Natural killer cell treated with Interleukin-12 subunit alpha and Interleukin-12 subunit beta and Interleukin-15 and Interleukin-18, amount 100 ng/mL, for 72 hours (primary cell): Measurements from ENCODE around the gene CRAT. TPM values are rescaled to one million over a fixed set of nuclear protein-coding genes. Genes with fewer than 3 reads are reported as not detected.
A peak's percentile ranks its signal among the peaks of the same experiment; 100 is the strongest.

Source experiments
- ATAC-seq, 2 donors: fragments of 150-1000 bp; cut with Tn5 transposase in 1 of 2; sonication (Bioruptor Pico), chemical (Tn5 transposase) in 1 of 2; 2 replicates each; pipeline ENCODE4 v1.10.0; 2021
- DNase-seq: peaks from one replicate; pipeline ENCODE4 v3.0.0; 2022; ENCODE audit warnings: low spot score
- H3K27ac Mint-ChIP-seq, 2 donors: 1 replicate in 1 of 2; 2 replicates in 1 of 2; pipeline ENCODE4 v1.8.0; 2022; ENCODE audit warnings: mixed read lengths in 2 of 2, mild to moderate bottlenecking in 1 of 2, moderate library complexity in 1 of 2
- H3K27me3 Mint-ChIP-seq, 2 donors: 1 replicate in 1 of 2; 2 replicates in 1 of 2; pipeline ENCODE4 v1.8.0; 2022; ENCODE audit warnings: mixed read lengths in 2 of 2
- H3K36me3 Mint-ChIP-seq: one replicate; pipeline ENCODE4 v1.8.0; 2022; ENCODE audit warnings: mixed read lengths
- H3K4me1 Mint-ChIP-seq, 2 donors: 1 replicate in 1 of 2; 2 replicates in 1 of 2; pipeline ENCODE4 v1.8.0; 2022; ENCODE audit warnings: low read depth in 2 of 2, mixed read lengths in 2 of 2, mild to moderate bottlenecking in 1 of 2
- H3K4me3 Mint-ChIP-seq: one replicate; pipeline ENCODE4 v1.8.0; 2022; ENCODE audit warnings: mixed read lengths
- H3K9me3 Mint-ChIP-seq: 2 replicates; pipeline ENCODE4 v1.8.0; 2022; ENCODE audit warnings: mixed read lengths
- total RNA-seq, 2 donors: library from RNA; stranded (reverse); gene quantifications; one replicate each; pipeline ENCODE4 v1.2.3, GENCODE V29; 2022

The CRAT gene
- total RNA-seq, 2 donors from 2014 or later, result 11.9 to 12.7 TPM

- Mint-ChIP-seq H3K4me3 (peak overlapping the region; percentile 95), H3K4me1 (peaks cover 14 to 25% of the 10 kb centered on the region in 2 donors), H3K27ac (peak overlapping the region in 1 of 2 donors; percentile 87), H3K9me3 (no peaks in the 10 kb centered on the region), H3K27me3 (no peaks in the 10 kb centered on the region), H3K36me3 (no peaks in the 10 kb centered on the region)
- DNase-seq (no peak), ATAC-seq (no peak)
Observed at GRCh38 chr9:129079829-129080228, 30.8 kb downstream of the CRAT start.

- ATAC-seq (no peak), DNase-seq (no peak)
- Mint-ChIP-seq H3K27ac (no peak overlapping the region), H3K9me3 (no peaks in the 10 kb centered on the region), H3K4me1 (peaks cover 12 to 25% of the 10 kb centered on the region in 2 donors), H3K36me3 (no peaks in the 10 kb centered on the region), H3K4me3 (peak overlapping the region; percentile 95), H3K27me3 (no peaks in the 10 kb centered on the region)
Observed at GRCh38 chr9:129078691-129079503, 31.7 kb downstream of the CRAT start.

DNA sequence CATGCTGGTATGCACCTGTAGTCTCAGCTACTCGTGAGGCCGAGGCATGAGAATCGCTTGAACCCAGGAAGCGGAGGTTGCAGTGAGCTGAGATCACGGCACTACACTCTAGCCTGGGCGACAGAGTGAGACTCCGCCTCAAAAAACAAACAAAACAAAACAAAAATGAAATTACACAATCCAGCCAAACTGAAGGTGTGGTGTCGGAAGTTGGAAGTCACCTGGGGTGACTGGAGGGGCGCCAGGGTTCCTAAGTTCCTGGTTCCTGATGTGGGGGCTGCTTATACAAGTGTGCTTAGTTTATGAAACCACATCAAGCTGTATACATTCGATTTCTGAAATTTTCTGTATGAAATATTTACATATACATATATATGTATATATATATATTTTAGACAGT is 33.4 kb downstream of the CRAT start:
- DNase-seq (no peak), ATAC-seq (no peak)
- Mint-ChIP-seq H3K4me1 (peaks cover 7 to 20% of the 10 kb centered on the region in 2 donors), H3K9me3 (no peaks in the 10 kb centered on the region), H3K4me3 (no peak overlapping the region), H3K36me3 (no peaks in the 10 kb centered on the region), H3K27ac (no peak overlapping the region), H3K27me3 (no peaks in the 10 kb centered on the region)

DNA sequence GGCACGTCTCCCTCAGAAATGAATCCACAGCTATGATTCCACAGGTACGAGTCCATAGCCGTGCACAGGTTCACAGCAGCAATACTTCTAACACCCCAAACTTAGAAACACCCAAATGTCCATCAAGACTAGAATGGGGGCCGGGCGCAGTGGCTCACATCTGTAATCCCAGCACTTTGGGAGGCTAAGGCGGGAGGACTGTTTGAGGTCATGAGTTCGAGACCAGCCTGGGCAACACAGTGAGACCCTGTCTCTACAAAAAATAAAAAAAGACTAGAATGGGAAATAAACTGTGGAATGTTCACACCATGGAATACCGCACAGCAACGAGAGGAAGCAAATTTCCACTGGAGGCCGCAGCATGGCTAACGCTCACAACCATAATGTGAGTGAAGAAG is 34.0 kb downstream of the CRAT start:
- Mint-ChIP-seq H3K36me3 (no peaks in the 10 kb centered on the region), H3K27ac (no peak overlapping the region), H3K27me3 (no peaks in the 10 kb centered on the region), H3K4me3 (no peak overlapping the region), H3K9me3 (no peaks in the 10 kb centered on the region), H3K4me1 (peaks cover 7 to 20% of the 10 kb centered on the region in 2 donors)
- ATAC-seq, result no peak
- DNase-seq, result no peak

- Mint-ChIP-seq H3K36me3 (no peaks in the 10 kb centered on the region), H3K27ac (no peak overlapping the region), H3K27me3 (no peaks in the 10 kb centered on the region), H3K4me3 (no peak overlapping the region), H3K4me1 (peaks cover 7 to 20% of the 10 kb centered on the region in 2 donors), H3K9me3 (no peaks in the 10 kb centered on the region)
- ATAC-seq (no peak), DNase-seq (no peak)
Observed at GRCh38 chr9:129075996-129076639, 34.5 kb downstream of the CRAT start.

- peaks cover 6% of the 10 kb centered on the region in 2 donors for H3K4me1 Mint-ChIP-seq
- no peaks in the 10 kb centered on the region for H3K27me3 Mint-ChIP-seq
- H3K27ac Mint-ChIP-seq, result no peak overlapping the region
- H3K36me3 Mint-ChIP-seq, result no peaks in the 10 kb centered on the region
- H3K9me3 Mint-ChIP-seq, result no peaks in the 10 kb centered on the region
- no peak for ATAC-seq
- no peak for DNase-seq
- H3K4me3 Mint-ChIP-seq, result no peak overlapping the region
Observed at GRCh38 chr9:129074106-129074505, 36.5 kb downstream of the CRAT start.

DNA sequence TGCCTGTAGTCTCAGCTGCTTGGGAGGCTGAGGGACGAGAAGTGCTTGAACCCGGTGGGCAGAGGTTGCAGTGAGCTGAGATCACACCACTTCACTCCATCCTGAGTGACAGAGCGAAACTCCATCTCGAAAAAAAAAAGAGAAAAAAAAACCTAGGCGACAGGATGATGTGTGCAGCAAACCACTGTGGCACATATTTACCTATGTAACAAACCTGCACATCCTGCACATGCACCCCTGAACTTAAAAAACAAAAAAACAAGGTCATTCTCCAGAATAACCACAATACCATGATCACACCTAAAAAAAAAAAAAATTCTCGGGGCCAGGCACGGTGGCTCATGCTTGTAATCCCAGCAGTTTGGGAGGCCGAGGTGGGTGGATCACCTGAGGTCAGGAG is 37.2 kb downstream of the CRAT start:
- Mint-ChIP-seq H3K4me3 (no peak overlapping the region), H3K27me3 (no peaks in the 10 kb centered on the region), H3K4me1 (peaks cover 7 to 12% of the 10 kb centered on the region in 2 donors), H3K36me3 (no peaks in the 10 kb centered on the region), H3K27ac (no peak overlapping the region), H3K9me3 (no peaks in the 10 kb centered on the region)
- ATAC-seq, result no peak
- no peak for DNase-seq

DNA sequence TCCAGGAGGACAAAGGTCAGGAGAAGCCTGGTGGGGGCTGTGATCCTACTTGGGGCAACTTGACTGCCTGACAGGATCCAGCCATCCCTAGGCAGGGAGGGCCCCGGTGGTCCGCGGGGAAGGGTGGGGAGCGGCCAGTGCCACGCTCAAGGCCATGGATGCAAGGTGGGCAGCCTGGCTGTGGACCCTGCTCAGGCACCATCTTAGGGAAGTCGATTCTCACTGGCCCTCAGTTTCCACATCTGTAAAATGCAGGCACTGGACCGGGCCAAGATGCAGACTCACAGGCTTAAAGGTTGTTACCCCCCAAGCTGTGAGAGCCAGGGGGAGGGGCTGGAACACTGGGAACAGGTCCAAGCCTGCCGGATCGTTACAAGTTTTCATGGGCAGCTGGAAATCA is 38.4 kb downstream of the CRAT start:
- no peaks in the 10 kb centered on the region for H3K27me3 Mint-ChIP-seq
- no peak overlapping the region for H3K27ac Mint-ChIP-seq
- no peaks in the 10 kb centered on the region for H3K36me3 Mint-ChIP-seq
- ATAC-seq, result no peak
- DNase-seq, result no peak
- no peak overlapping the region for H3K4me3 Mint-ChIP-seq
- peaks cover 7 to 14% of the 10 kb centered on the region in 2 donors for H3K4me1 Mint-ChIP-seq
- no peaks in the 10 kb centered on the region for H3K9me3 Mint-ChIP-seq

DNA sequence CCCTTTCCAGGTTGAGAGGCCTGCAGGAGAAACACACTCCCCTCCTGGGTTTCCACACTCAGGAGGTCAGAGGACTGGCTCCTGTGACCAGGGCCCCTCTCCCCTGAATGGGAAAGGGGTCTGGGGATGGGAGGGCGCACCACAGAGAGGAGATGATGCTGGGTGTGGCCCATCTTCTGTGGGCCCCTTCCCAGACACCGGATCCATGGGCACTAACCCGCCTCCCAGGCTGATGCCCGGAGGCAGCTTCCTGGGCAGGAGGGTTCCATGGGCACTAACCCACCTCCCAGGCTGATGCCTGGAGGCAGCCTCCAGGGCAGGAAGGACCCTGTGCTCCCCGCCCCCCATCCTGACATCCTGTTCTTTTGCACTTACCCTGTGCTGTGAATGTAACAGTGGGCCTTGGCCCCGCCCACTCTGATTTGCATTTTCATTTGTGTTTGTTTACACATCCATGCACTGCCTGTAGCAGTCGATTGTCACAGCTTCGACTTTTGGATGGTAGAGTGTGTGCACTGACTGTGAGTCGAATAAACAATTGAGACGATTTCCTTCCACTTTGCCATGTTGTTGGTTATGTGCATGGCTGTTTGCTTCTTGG is 39.0 kb downstream of the CRAT start:
- H3K9me3 Mint-ChIP-seq, result no peaks in the 10 kb centered on the region
- H3K27ac Mint-ChIP-seq, result no peak overlapping the region
- no peak for DNase-seq
- no peak overlapping the region for H3K4me3 Mint-ChIP-seq
- H3K27me3 Mint-ChIP-seq, result no peaks in the 10 kb centered on the region
- ATAC-seq, result no peak
- peaks cover 7 to 14% of the 10 kb centered on the region in 2 donors for H3K4me1 Mint-ChIP-seq
- H3K36me3 Mint-ChIP-seq, result no peaks in the 10 kb centered on the region

GRCh38 chr9:129070696-129071525 is 39.7 kb downstream of the CRAT start:
- H3K4me3 Mint-ChIP-seq, result no peak overlapping the region
- no peaks in the 10 kb centered on the region for H3K27me3 Mint-ChIP-seq
- peaks cover 7 to 14% of the 10 kb centered on the region in 2 donors for H3K4me1 Mint-ChIP-seq
- no peaks in the 10 kb centered on the region for H3K9me3 Mint-ChIP-seq
- DNase-seq (no peak), ATAC-seq (no peak)
- H3K36me3 Mint-ChIP-seq, result no peaks in the 10 kb centered on the region
- no peak overlapping the region for H3K27ac Mint-ChIP-seq

GRCh38 chr9:129069862-129070641 is 40.5 kb downstream of the CRAT start:
- Mint-ChIP-seq H3K9me3 (no peaks in the 10 kb centered on the region), H3K4me1 (peaks cover 7 to 14% of the 10 kb centered on the region in 2 donors), H3K27me3 (no peaks in the 10 kb centered on the region), H3K36me3 (no peaks in the 10 kb centered on the region), H3K27ac (peak overlapping the region; percentile 80 to 90), H3K4me3 (no peak overlapping the region)
- DNase-seq (no peak), ATAC-seq (no peak)

- Mint-ChIP-seq H3K36me3 (no peaks in the 10 kb centered on the region), H3K27ac (peak overlapping the region; percentile 80 to 90), H3K4me3 (peak overlapping the region; percentile 80), H3K9me3 (no peaks in the 10 kb centered on the region), H3K4me1 (peaks cover 7 to 14% of the 10 kb centered on the region in 2 donors), H3K27me3 (no peaks in the 10 kb centered on the region)
- DNase-seq, result peak; percentile 84
- peak; percentile 92 to 94 for ATAC-seq
Observed at GRCh38 chr9:129068990-129069861, 41.4 kb downstream of the CRAT start.
